Trophoblast cell (in vitro differentiated cells and primary cell): ENCODE results near the gene KRT14.
"Not testable (repeated sequence)": the region's sequence is repeated elsewhere in the genome, so short reads cannot be mapped to it uniquely, and the experiment has no call there.

Source experiments
- DNase-seq, 2 donors: peaks; one replicate each; pipeline ENCODE4 v3.0.0-alpha.2; 2016
- H2AFZ ChIP-seq: 2 replicates; pipeline ENCODE4 v1.6.1; 2013; ENCODE audit warnings: low read length, moderate library complexity, mild to moderate bottlenecking; ENCODE audit not compliant: insufficient read depth, poor library complexity
- H2AK5ac ChIP-seq: 2 replicates; pipeline ENCODE4 v1.6.1; 2013; ENCODE audit warnings: mild to moderate bottlenecking, low read length
- H2BK120ac ChIP-seq: 2 replicates; pipeline ENCODE4 v1.6.1; 2013; ENCODE audit warnings: low read length, mild to moderate bottlenecking, moderate library complexity; ENCODE audit not compliant: insufficient read depth, poor library complexity
- H2BK12ac ChIP-seq: 2 replicates; pipeline ENCODE4 v1.6.1; 2013; ENCODE audit warnings: mild to moderate bottlenecking, low read length, moderate library complexity
- H2BK5ac ChIP-seq: 2 replicates; pipeline ENCODE4 v1.6.1; 2013; ENCODE audit warnings: low read length, low read depth, moderate library complexity, mild to moderate bottlenecking; ENCODE audit not compliant: poor library complexity
- H3K14ac ChIP-seq: 2 replicates; pipeline ENCODE4 v1.6.1; 2013; ENCODE audit warnings: mild to moderate bottlenecking, low read length
- H3K18ac ChIP-seq: 2 replicates; pipeline ENCODE4 v1.6.1; 2013; ENCODE audit warnings: mild to moderate bottlenecking, low read length
- H3K23ac ChIP-seq: 2 replicates; pipeline ENCODE4 v1.6.1; 2013; ENCODE audit warnings: low read length
- H3K27ac ChIP-seq: 2 replicates; pipeline ENCODE4 v1.5.1; 2013; ENCODE audit warnings: low read depth, mild to moderate bottlenecking, inconsistent platforms, low read length, moderate library complexity
- H3K27me3 ChIP-seq: 2 replicates; pipeline ENCODE4 v1.6.1; 2013; ENCODE audit warnings: inconsistent platforms, mild to moderate bottlenecking, low read length, moderate library complexity; ENCODE audit not compliant: insufficient read depth
- H3K36me3 ChIP-seq, 2 experiments: 1 replicate in 1 of 2; 2 replicates in 1 of 2; pipeline ENCODE4 v1.6.1; 2013; ENCODE audit warnings: low read length in 2 of 2, mild to moderate bottlenecking in 2 of 2, moderate library complexity in 1 of 2; ENCODE audit not compliant: insufficient read depth in 2 of 2, control insufficient read depth in 1 of 2
- H3K4ac ChIP-seq: 2 replicates; pipeline ENCODE4 v1.6.1; 2013; ENCODE audit warnings: low read depth, mild to moderate bottlenecking, low read length, moderate library complexity
- H3K4me1 ChIP-seq, 2 experiments: 1 replicate in 1 of 2; 2 replicates in 1 of 2; pipeline ENCODE4 v1.6.1; 2013; ENCODE audit warnings: low read length in 2 of 2, mild to moderate bottlenecking in 2 of 2, moderate library complexity in 1 of 2; ENCODE audit not compliant: insufficient read depth in 2 of 2, control insufficient read depth in 1 of 2
- H3K4me2 ChIP-seq: 2 replicates; pipeline ENCODE4 v1.6.1; 2013; ENCODE audit warnings: inconsistent platforms, mild to moderate bottlenecking, low read length, moderate library complexity
- H3K4me3 ChIP-seq: 2 replicates; pipeline ENCODE4 v1.5.1; 2013; ENCODE audit warnings: mild to moderate bottlenecking, low read depth, low read length, inconsistent platforms
- H3K79me1 ChIP-seq: one replicate; pipeline ENCODE4 v1.6.1; 2013; ENCODE audit warnings: low read length
- H3K79me2 ChIP-seq: 2 replicates; pipeline ENCODE4 v1.6.1; 2013; ENCODE audit warnings: low read length, mild to moderate bottlenecking; ENCODE audit not compliant: control insufficient read depth, insufficient read depth, poor library complexity
- H3K9ac ChIP-seq: 2 replicates; pipeline ENCODE4 v1.6.1; 2013; ENCODE audit warnings: mild to moderate bottlenecking, low read length
- H3K9me3 ChIP-seq: 2 replicates; pipeline ENCODE4 v1.6.1; 2013; ENCODE audit warnings: low read depth, mild to moderate bottlenecking, control low read depth, inconsistent platforms, low read length; ENCODE audit not compliant: insufficient read depth
- H4K12ac ChIP-seq: 2 replicates; pipeline ENCODE4 v1.6.1; 2013; ENCODE audit warnings: low read depth, mild to moderate bottlenecking, low read length, moderate library complexity
- H4K8ac ChIP-seq: 2 replicates; pipeline ENCODE4 v1.6.1; 2013; ENCODE audit warnings: low read depth, mild to moderate bottlenecking, low read length, moderate library complexity
- H4K91ac ChIP-seq: one replicate; pipeline ENCODE4 v1.6.1; 2013; ENCODE audit warnings: low read depth, mild to moderate bottlenecking, low read length, moderate library complexity
- WGBS: extraction: QIAGEN DNeasy Blood & Tissue Kit; methylation state at CpG from one replicate; pipeline ENCODE4 v1.1.7; 2013; ENCODE audit warnings: missing lambda C conversion rate; ENCODE audit not compliant: insufficient read length, insufficient coverage; ENCODE audit errors: extremely low coverage; 5-methylcytosine and 5-hydroxymethylcytosine counted together

Gene KRT14

GRCh38 chr17:41614767-41615166 lies 28.1 kb upstream of the KRT14 start:
- not testable (repeated sequence) for H3K23ac ChIP-seq, H3K27ac ChIP-seq, H3K27me3 ChIP-seq, H4K12ac ChIP-seq, H2BK12ac ChIP-seq, H3K4ac ChIP-seq, DNase-seq, H4K8ac ChIP-seq, H3K18ac ChIP-seq, H3K9me3 ChIP-seq, H3K4me2 ChIP-seq, H2BK5ac ChIP-seq, H3K14ac ChIP-seq, H3K36me3 ChIP-seq, H3K79me1 ChIP-seq, H4K91ac ChIP-seq, H3K9ac ChIP-seq, H2BK120ac ChIP-seq, H2AK5ac ChIP-seq, H2AFZ ChIP-seq, H3K4me3 ChIP-seq, H3K79me2 ChIP-seq
- H3K4me1 ChIP-seq, result peaks cover 17 to 29% of the 10 kb centered on the region in 2 experiments
- no CpG with 5 or more reads among the region's 9 CpGs for WGBS

GRCh38 chr17:41614098-41614497 lies 27.4 kb upstream of the KRT14 start:
- DNase-seq, result no peak
- Histone ChIP-seq H3K79me1 (peaks cover 5% of the 10 kb centered on the region), H2BK120ac (no peak overlapping the region), H3K4ac (no peak overlapping the region), H2BK12ac (no peak overlapping the region), H2BK5ac (no peak overlapping the region), H2AFZ (no peak overlapping the region), H3K18ac (no peak overlapping the region), H3K23ac (no peak overlapping the region), H3K14ac (no peak overlapping the region), H3K4me1 (peaks cover 13 to 22% of the 10 kb centered on the region in 2 experiments), H4K12ac (no peak overlapping the region), H3K27ac (no peak overlapping the region), H3K9me3 (no peaks in the 10 kb centered on the region), H3K4me3 (no peak overlapping the region), H3K27me3 (no peaks in the 10 kb centered on the region), H3K36me3 (no peaks in the 10 kb centered on the region), H3K79me2 (no peaks in the 10 kb centered on the region), H3K4me2 (no peak overlapping the region), H4K8ac (no peak overlapping the region), H4K91ac (no peak overlapping the region), H2AK5ac (no peak overlapping the region), H3K9ac (no peak overlapping the region)
- no CpG with 5 or more reads among the region's 5 CpGs for WGBS

GRCh38 chr17:41613277-41614082 lies 26.8 kb upstream of the KRT14 start:
- no peak overlapping the region for H3K27ac ChIP-seq
- H3K27me3 ChIP-seq, result no peaks in the 10 kb centered on the region
- H3K23ac ChIP-seq, result no peak overlapping the region
- no peak overlapping the region for H3K14ac ChIP-seq
- H4K12ac ChIP-seq, result no peak overlapping the region
- no peak overlapping the region for H2AFZ ChIP-seq
- no peak overlapping the region for H2BK12ac ChIP-seq
- WGBS, result no CpG with 5 or more reads among the region's 11 CpGs
- H3K79me2 ChIP-seq, result no peaks in the 10 kb centered on the region
- H2BK120ac ChIP-seq, result no peak overlapping the region
- H3K18ac ChIP-seq, result no peak overlapping the region
- no peak overlapping the region for H2AK5ac ChIP-seq
- no peak overlapping the region for H3K9ac ChIP-seq
- no peak overlapping the region for H4K91ac ChIP-seq
- no peak overlapping the region for H4K8ac ChIP-seq
- H3K4ac ChIP-seq, result no peak overlapping the region
- no peak overlapping the region for H2BK5ac ChIP-seq
- H3K4me3 ChIP-seq, result no peak overlapping the region
- peaks cover 1% of the 10 kb centered on the region for H3K9me3 ChIP-seq
- no peak for DNase-seq
- H3K36me3 ChIP-seq, result no peaks in the 10 kb centered on the region
- no peak overlapping the region for H3K4me2 ChIP-seq
- peaks cover 4% of the 10 kb centered on the region for H3K79me1 ChIP-seq
- H3K4me1 ChIP-seq, result peaks cover 11 to 17% of the 10 kb centered on the region in 2 experiments

- H2BK120ac ChIP-seq, H3K27me3 ChIP-seq, H3K14ac ChIP-seq, H3K79me2 ChIP-seq, H3K9me3 ChIP-seq, H4K8ac ChIP-seq, H4K91ac ChIP-seq, H3K79me1 ChIP-seq, H3K4me3 ChIP-seq, H3K23ac ChIP-seq, H2BK12ac ChIP-seq, H2BK5ac ChIP-seq, H3K4me2 ChIP-seq, H3K9ac ChIP-seq, H3K27ac ChIP-seq, H3K18ac ChIP-seq, H3K36me3 ChIP-seq, H3K4me1 ChIP-seq, H4K12ac ChIP-seq, H2AK5ac ChIP-seq, H2AFZ ChIP-seq, H3K4ac ChIP-seq: not testable (repeated sequence)
- DNase-seq, result peak; percentile 21 to 46
- WGBS, result no CpG with 5 or more reads among the region's 31 CpGs
Observed at GRCh38 chr17:41612376-41613160, 25.9 kb upstream of the KRT14 start, which contains the start of gene KRT16. KRT16 (minus strand) TSS chr17:41612767; CDS start chr17:41612688, 79 bp downstream.
